ENCODE measurements around the gene FGD2. TPM values are rescaled to one million over a fixed set of nuclear protein-coding genes. Genes with fewer than 3 reads are reported as not detected.

The FGD2 gene
- total RNA-seq, 1 experiment from 2014 or later: 0.44 TPM

DNA sequence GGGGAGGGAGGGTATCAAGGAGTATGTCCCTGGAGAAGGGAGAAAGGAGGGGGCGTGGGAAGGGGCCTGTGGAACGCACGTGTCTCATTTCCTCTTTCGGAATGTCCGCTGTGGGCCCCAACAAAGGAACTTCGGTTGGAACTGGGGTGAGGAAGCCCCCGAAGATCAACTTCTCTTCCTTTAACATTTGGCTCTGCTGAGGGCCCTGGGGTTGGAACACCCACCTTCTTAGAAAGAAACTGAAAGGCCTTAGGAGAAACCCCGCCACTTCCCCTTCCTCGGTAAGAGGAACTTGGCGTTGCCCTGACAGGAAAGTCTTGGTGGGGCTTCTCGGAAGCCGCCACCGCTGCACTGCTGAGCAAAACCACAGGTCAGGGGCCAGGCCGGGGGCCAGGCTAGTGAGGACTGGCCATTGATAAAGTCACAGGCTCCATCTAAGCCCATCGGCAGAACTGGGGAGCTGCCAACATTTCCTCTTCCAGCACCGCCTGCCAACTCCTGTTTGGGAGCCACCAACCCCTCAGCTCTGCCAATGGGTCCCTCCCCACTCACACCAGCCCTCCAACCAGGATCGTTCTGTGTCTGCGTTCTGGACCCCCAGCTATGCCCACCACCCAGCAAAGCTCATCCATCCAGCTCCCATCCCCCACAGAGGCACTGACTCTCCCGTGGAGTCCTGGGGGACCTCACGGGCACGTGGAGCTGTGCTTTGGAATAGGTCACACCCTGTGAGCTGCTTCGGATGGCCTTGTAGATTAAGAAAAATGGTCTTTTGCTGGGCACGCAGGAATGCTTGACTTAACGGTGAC, 44.8 kb downstream of the FGD2 start:
- Histone ChIP-seq H2AFZ (ENCODE audit: low read length) (no peak overlapping the region), H3K27ac (ENCODE audit: low read length) (no peak overlapping the region), H3K4me1 (ENCODE audit: insufficient read depth, low read length) (peaks cover 15% of the 10 kb centered on the region), H3F3A (ENCODE audit: low read length, unreplicated experiment) (no peaks in the 10 kb centered on the region), H3K4me2 (ENCODE audit: low read length) (no peak overlapping the region), H4K20me1 (ENCODE audit: low read length) (no peaks in the 10 kb centered on the region), H3K79me2 (ENCODE audit: low read length) (no peaks in the 10 kb centered on the region), H3K9me3 (ENCODE audit: low read length) (no peaks in the 10 kb centered on the region), H3K4me3 (ENCODE audit: low read length) (no peak overlapping the region), H3K36me3 (ENCODE audit: low read depth, low read length) (no peaks in the 10 kb centered on the region), H3K27me3 (ENCODE audit: low read length) (no peaks in the 10 kb centered on the region), H3K9ac (ENCODE audit: low read length) (no peak overlapping the region), H3K9me2 (replicated peaks; ENCODE audit: low read length) (no peaks in the 10 kb centered on the region)
- intact Hi-C loops (cut with micrococcal nuclease): loop anchor here (2.0 kb wide), 1 partner anchor 31 kb away; no protein-coding TSS in a partner anchor
- DNase-seq (no peak), ATAC-seq (no peak)
- ChIA-PET CTCF (interaction anchor here (0.7 to 2.6 kb wide), 4 partner anchors 32 to 160 kb away, joined by 3 to 17 read pairs (median 5); no protein-coding TSS in a partner anchor), POLR2A (ENCODE audit: unreplicated experiment) (interaction anchor here (0.5 kb wide), 1 partner anchor 172 kb away, joined by 4 read pairs; no protein-coding TSS in a partner anchor)
- BruUV-seq (replicated peaks): no TSS peak
- TF ChIP-seq, protein P1, sequence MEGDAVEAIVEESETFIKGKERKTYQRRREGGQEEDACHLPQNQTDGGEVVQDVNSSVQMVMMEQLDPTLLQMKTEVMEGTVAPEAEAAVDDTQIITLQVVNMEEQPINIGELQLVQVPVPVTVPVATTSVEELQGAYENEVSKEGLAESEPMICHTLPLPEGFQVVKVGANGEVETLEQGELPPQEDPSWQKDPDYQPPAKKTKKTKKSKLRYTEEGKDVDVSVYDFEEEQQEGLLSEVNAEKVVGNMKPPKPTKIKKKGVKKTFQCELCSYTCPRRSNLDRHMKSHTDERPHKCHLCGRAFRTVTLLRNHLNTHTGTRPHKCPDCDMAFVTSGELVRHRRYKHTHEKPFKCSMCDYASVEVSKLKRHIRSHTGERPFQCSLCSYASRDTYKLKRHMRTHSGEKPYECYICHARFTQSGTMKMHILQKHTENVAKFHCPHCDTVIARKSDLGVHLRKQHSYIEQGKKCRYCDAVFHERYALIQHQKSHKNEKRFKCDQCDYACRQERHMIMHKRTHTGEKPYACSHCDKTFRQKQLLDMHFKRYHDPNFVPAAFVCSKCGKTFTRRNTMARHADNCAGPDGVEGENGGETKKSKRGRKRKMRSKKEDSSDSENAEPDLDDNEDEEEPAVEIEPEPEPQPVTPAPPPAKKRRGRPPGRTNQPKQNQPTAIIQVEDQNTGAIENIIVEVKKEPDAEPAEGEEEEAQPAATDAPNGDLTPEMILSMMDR (conservative IDR thresholded peaks at IDR 0.05; ENCODE audit: low read depth, low read length): no peak
- TF ChIP-seq EZH2 (IDR thresholded peaks at IDR 0.05; ENCODE audit: low read length, unreplicated experiment): no peak
- TF ChIP-seq EZH2phosphoT487 (IDR thresholded peaks at IDR 0.05; ENCODE audit: borderline replicate concordance, low read length): no peak

DNA sequence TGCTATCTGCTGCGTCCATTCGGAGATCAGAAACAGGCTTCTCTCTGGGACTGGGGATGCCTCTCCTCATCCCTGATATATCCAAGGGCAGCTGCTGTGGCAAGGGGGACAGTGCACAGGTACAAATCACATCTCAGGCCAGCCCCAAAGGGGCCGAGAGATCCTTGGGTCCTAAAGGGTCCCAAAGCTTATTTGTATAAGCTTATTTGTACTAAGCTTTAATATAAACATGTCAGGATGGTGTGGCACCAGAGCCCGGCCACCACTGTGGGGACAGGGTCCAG, 45.3 kb downstream of the FGD2 start:
- no peaks in the 10 kb centered on the region for H3K27me3 ChIP-seq (ENCODE audit: low read length)
- H3K4me2 ChIP-seq (ENCODE audit: low read length): no peak overlapping the region
- ATAC-seq (no peak), DNase-seq (no peak)
- H3K27ac ChIP-seq (ENCODE audit: low read length): no peak overlapping the region
- H3F3A ChIP-seq (ENCODE audit: low read length, unreplicated experiment): no peaks in the 10 kb centered on the region
- no peaks in the 10 kb centered on the region for H3K9me2 ChIP-seq (replicated peaks; ENCODE audit: low read length)
- H4K20me1 ChIP-seq (ENCODE audit: low read length): no peaks in the 10 kb centered on the region
- no peak overlapping the region for H3K9ac ChIP-seq (ENCODE audit: low read length)
- intact Hi-C loops (cut with micrococcal nuclease): loop anchor here (1.0 to 2.0 kb wide), 3 partner anchors 32 to 160 kb away; no protein-coding TSS in a partner anchor
- CTCF ChIA-PET: interaction anchor here (1.1 to 2.6 kb wide), 3 partner anchors 33 to 160 kb away, joined by 3 to 17 read pairs (median 7); no protein-coding TSS in a partner anchor
- H3K4me1 ChIP-seq (ENCODE audit: insufficient read depth, low read length): peaks cover 20% of the 10 kb centered on the region
- no peaks in the 10 kb centered on the region for H3K79me2 ChIP-seq (ENCODE audit: low read length)
- no TSS peak for BruUV-seq (replicated peaks)
- H3K9me3 ChIP-seq (ENCODE audit: low read length): no peaks in the 10 kb centered on the region
- no peaks in the 10 kb centered on the region for H3K36me3 ChIP-seq (ENCODE audit: low read depth, low read length)
- H2AFZ ChIP-seq (ENCODE audit: low read length): no peak overlapping the region
- POLR2A ChIA-PET (ENCODE audit: unreplicated experiment): interaction anchor here (0.5 kb wide), 1 partner anchor 171 kb away, joined by 4 read pairs; no protein-coding TSS in a partner anchor
- no peak overlapping the region for H3K4me3 ChIP-seq (ENCODE audit: low read length)
- TF ChIP-seq, protein P1 (conservative IDR thresholded peaks at IDR 0.05; ENCODE audit: low read depth, low read length): no peak
- no peak for TF ChIP-seq EZH2phosphoT487 (IDR thresholded peaks at IDR 0.05; ENCODE audit: borderline replicate concordance, low read length)
